Stomach (tissue), 4 donors: ENCODE measurements around the gene PRKCE.

Experiments used
- CTCF ChIP-seq, 7 experiments: fragments of 450-650 bp in 4 of 7; fragments of 200-600 bp in 3 of 7; sonication (generic) in 3 of 7; IDR thresholded peaks; one replicate each; pipeline ENCODE4 v1.5.1; 2016 to 2019; ENCODE audit warnings: antibody characterized with exemption in 7 of 7, control low read depth in 2 of 7, mild to moderate bottlenecking in 1 of 7
- POLR2AphosphoS5 ChIP-seq, 3 donors: sonication (generic); formaldehyde crosslinking; IDR thresholded peaks; one replicate each; pipeline ENCODE4 v1.6.1; 2016; ENCODE audit warnings: antibody characterized with exemption in 3 of 3

- TF ChIP-seq POLR2AphosphoS5 (IDR thresholded peaks at IDR 0.05) = no peak
- no peak for TF ChIP-seq CTCF (IDR thresholded peaks at IDR 0.05)
These were observed 23.6 kb upstream of the PRKCE start for GRCh38 chr2:45627911-45628310.
